Measurements from ENCODE around the gene CREG2. TPM values are rescaled to one million over a fixed set of nuclear protein-coding genes. Genes with fewer than 3 reads are reported as not detected.

Gene CREG2
- polyA plus RNA-seq, 1 of the 3 experiments (the other 2 are of a cell fraction): 1.4 TPM

DNA sequence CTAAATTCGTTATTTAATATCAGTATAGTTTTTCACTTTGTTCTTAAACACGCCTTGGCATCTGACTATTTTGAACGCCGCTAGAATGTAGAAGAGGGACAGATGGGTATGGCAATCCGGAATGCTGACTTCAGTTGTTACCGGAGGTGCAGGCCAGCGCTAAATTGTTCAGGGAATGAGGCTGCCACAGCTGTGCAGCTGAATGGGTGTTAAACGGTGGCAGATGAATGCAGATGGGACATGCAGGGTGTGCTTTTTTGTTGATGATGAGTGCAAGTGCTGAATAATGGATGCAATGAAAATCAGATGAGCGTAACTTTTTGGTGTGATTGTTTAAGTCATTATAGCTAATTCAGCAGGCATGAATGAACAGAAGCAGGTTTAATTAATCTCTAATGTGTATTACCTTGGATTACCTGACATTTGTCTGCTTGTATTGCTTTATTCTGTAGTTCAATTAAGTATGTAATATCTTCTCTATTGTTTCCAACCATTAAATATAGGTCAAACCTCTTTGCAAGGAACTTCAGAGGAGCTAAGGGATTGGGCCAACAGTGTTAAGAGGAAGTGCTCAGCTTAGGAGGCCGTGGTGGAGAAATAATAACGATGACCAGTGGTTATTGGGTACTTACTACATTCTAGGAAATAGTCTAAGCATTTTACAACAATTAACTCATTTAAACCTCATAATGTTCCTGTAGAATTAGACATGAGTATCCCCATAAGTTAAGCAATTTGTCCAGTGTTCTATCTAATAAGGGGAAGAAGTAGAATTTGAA is 11.9 kb upstream of the CREG2 start:
- CTCF ChIA-PET: interaction anchor here (1.1 to 5.4 kb wide), 5 partner anchors 12 to 621 kb away, joined by 3 to 34 read pairs (median 5); partner anchors contain the start of genes CREG2 and MAP4K4
- no peak for DNase-seq
- Histone ChIP-seq H2AFZ (ENCODE audit: low read depth) (no peak overlapping the region), H3K36me3 (replicated peaks in 1 of 2; ENCODE audit: control insufficient read depth in 1 of 2, insufficient read depth in 2 of 2, low read length in 1 of 2) (no peaks in the 10 kb centered on the region), H3K4me3 (ENCODE audit: low read depth in 2 of 2, low read length in 1 of 2) (no peak overlapping the region), H3K4me1 (ENCODE audit: control insufficient read depth in 1 of 2, insufficient read depth in 2 of 2, low read depth in 1 of 2, low read length in 1 of 2) (peaks cover 0 to 8% of the 10 kb centered on the region in 2 experiments; a peak in 2 of 4 replicates), H3F3A (replicated peaks; ENCODE audit: insufficient read depth) (peaks cover 15% of the 10 kb centered on the region), H3K79me2 (ENCODE audit: insufficient read depth) (no peaks in the 10 kb centered on the region), H3K9ac (no peak overlapping the region), H3K27me3 (ENCODE audit: insufficient read depth) (no peaks in the 10 kb centered on the region), H3K4me2 (no peak overlapping the region), H3K9me2 (no peaks in the 10 kb centered on the region), H3K27ac (ENCODE audit: low read depth in 2 of 2, low read length in 1 of 2) (no peak overlapping the region), H3K9me3 (no peaks in the 10 kb centered on the region), H4K20me1 (ENCODE audit: insufficient read depth) (no peaks in the 10 kb centered on the region)
- POLR2A ChIA-PET: no interaction called here
- 90% methylated on average over 11 of the region's 11 CpGs for WGBS (ENCODE audit: low lambda C conversion rate)
- TF ChIP-seq REST (IDR thresholded peaks at IDR 0.05; ENCODE audit: low read depth, low read length) (no peak), EZH2phosphoT487 (IDR thresholded peaks at IDR 0.05; ENCODE audit: borderline replicate concordance, low read depth) (no peak), TCF12 (IDR thresholded peaks at IDR 0.05) (no peak), SIN3A (IDR thresholded peaks at IDR 0.05; ENCODE audit: borderline replicate concordance, low read depth, low read length) (no peak), USF1 (IDR thresholded peaks at IDR 0.05; ENCODE audit: borderline replicate concordance, low read depth) (no peak), YY1 (IDR thresholded peaks at IDR 0.05; ENCODE audit: low read depth) (no peak)

GRCh38 chr2:101398116-101398821 is 11.0 kb upstream of the CREG2 start:
- DNase-seq: no peak
- Histone ChIP-seq H3F3A (replicated peaks; ENCODE audit: insufficient read depth) (peaks cover 15% of the 10 kb centered on the region), H3K27ac (ENCODE audit: low read depth in 2 of 2, low read length in 1 of 2) (no peak overlapping the region), H3K36me3 (replicated peaks in 1 of 2; ENCODE audit: control insufficient read depth in 1 of 2, insufficient read depth in 2 of 2, low read length in 1 of 2) (no peaks in the 10 kb centered on the region), H3K4me2 (no peak overlapping the region), H3K9me2 (no peaks in the 10 kb centered on the region), H3K4me3 (ENCODE audit: low read depth in 2 of 2, low read length in 1 of 2) (no peak overlapping the region), H3K9ac (no peak overlapping the region), H2AFZ (ENCODE audit: low read depth) (no peak overlapping the region), H3K79me2 (ENCODE audit: insufficient read depth) (no peaks in the 10 kb centered on the region), H4K20me1 (ENCODE audit: insufficient read depth) (no peaks in the 10 kb centered on the region), H3K27me3 (ENCODE audit: insufficient read depth) (no peaks in the 10 kb centered on the region), H3K4me1 (ENCODE audit: control insufficient read depth in 1 of 2, insufficient read depth in 2 of 2, low read depth in 1 of 2, low read length in 1 of 2) (peaks cover 0 to 8% of the 10 kb centered on the region in 2 experiments; a peak in 2 of 4 replicates), H3K9me3 (no peaks in the 10 kb centered on the region)
- ChIA-PET POLR2A (no interaction called here), CTCF (interaction anchor here (1.0 to 5.4 kb wide), 3 partner anchors 11 to 57 kb away, joined by 4 to 34 read pairs (median 13); partner anchors contain the start of gene CREG2)
- 72% methylated on average over 10 of the region's 10 CpGs for WGBS (ENCODE audit: low lambda C conversion rate)
- TF ChIP-seq NRF1 (IDR thresholded peaks at IDR 0.05; ENCODE audit: low read depth, low read length): no peak
- TF ChIP-seq RFX5 (IDR thresholded peaks at IDR 0.05; ENCODE audit: low read length): no peak
- TF ChIP-seq GATA2 (CRISPR knock-in tag; IDR thresholded peaks at IDR 0.05): no peak
- no peak for TF ChIP-seq CHD2 (IDR thresholded peaks at IDR 0.05; ENCODE audit: low read length, partially characterized antibody)
- TF ChIP-seq POLR2AphosphoS5 (IDR thresholded peaks at IDR 0.05; ENCODE audit: low read depth, low read length): no peak
- no peak for TF ChIP-seq RAD21 (IDR thresholded peaks at IDR 0.05; ENCODE audit: low read length)
- TF ChIP-seq RCOR1 (IDR thresholded peaks at IDR 0.05; ENCODE audit: low read length): no peak
- TF ChIP-seq TEAD4 (IDR thresholded peaks at IDR 0.05; ENCODE audit: borderline replicate concordance, insufficient read depth): no peak
- TF ChIP-seq FOXM1 (IDR thresholded peaks at IDR 0.05; ENCODE audit: low read depth): no peak
- TF ChIP-seq TAF1 (IDR thresholded peaks at IDR 0.05; ENCODE audit: borderline replicate concordance, low read depth, low read length): no peak
- TF ChIP-seq SMC3 (IDR thresholded peaks at IDR 0.05; ENCODE audit: low read depth, low read length): no peak
- TF ChIP-seq MEF2A (IDR thresholded peaks at IDR 0.05; ENCODE audit: borderline replicate concordance, low read depth): no peak
- TF ChIP-seq GABPA (IDR thresholded peaks at IDR 0.05; ENCODE audit: low read depth): no peak
- TF ChIP-seq TCF12 (IDR thresholded peaks at IDR 0.05): no peak
